HFF-Myc (cell line): ENCODE results near the gene TPRG1.

Experiments
- DNase-seq: peaks from one replicate; pipeline ENCODE4 v3.0.0-alpha.2; 2011; ENCODE audit warnings: low read depth; ENCODE audit errors: extremely low read depth
- H3K4me3 ChIP-seq: replicated peaks from 2 replicates; pipeline ENCODE4 v1.5.1; 2011; ENCODE audit warnings: low read depth, mild to moderate bottlenecking, control low read depth, low read length
- CTCF ChIP-seq: IDR thresholded peaks from 2 replicates; pipeline ENCODE4 v1.5.1; 2012; ENCODE audit warnings: mild to moderate bottlenecking, low read depth, low read length, control low read depth; ENCODE audit errors: missing control alignments

The TPRG1 gene

GRCh38 chr3:189258261-189258660, 86.5 kb downstream of the TPRG1 start:
- DNase-seq = no peak
- H3K4me3 ChIP-seq = no peak overlapping the region
- TF ChIP-seq CTCF = no peak

- no peak overlapping the region for H3K4me3 ChIP-seq
- no peak for DNase-seq
- TF ChIP-seq CTCF = no peak
Observed at GRCh38 chr3:189260556-189261493, 89.1 kb downstream of the TPRG1 start.

- H3K4me3 ChIP-seq = no peak overlapping the region
- DNase-seq = no peak
- TF ChIP-seq CTCF = no peak
Observed at GRCh38 chr3:189262746-189263145, 91.0 kb downstream of the TPRG1 start.

GRCh38 chr3:189267981-189268613, 96.3 kb downstream of the TPRG1 start:
- peak; percentile 31 for TF ChIP-seq CTCF
- no peak for DNase-seq
- H3K4me3 ChIP-seq = no peak overlapping the region

- DNase-seq = no peak
- no peak overlapping the region for H3K4me3 ChIP-seq
- TF ChIP-seq CTCF = no peak
Observed at GRCh38 chr3:189269365-189269764, 97.6 kb downstream of the TPRG1 start.

- TF ChIP-seq CTCF = peak; percentile 55
- H3K4me3 ChIP-seq = no peak overlapping the region
- peak; percentile 44 for DNase-seq
Observed at GRCh38 chr3:189270248-189270832, 98.6 kb downstream of the TPRG1 start.
